Upper lobe of right lung (tissue), 1 donor: Measurements from ENCODE around the gene TCF23. TPM values are rescaled to one million over a fixed set of nuclear protein-coding genes. Genes with fewer than 3 reads are reported as not detected.
A peak's percentile ranks its signal among the peaks of the same experiment; 100 is the strongest.

Source experiments
- ATAC-seq: fragments of 200-7000 bp; cut with Tn5 transposase; one replicate; pipeline ENCODE4 v1.9.1; 2020; ENCODE audit warnings: mild to moderate bottlenecking, moderate library complexity
- DNase-seq: peaks from one replicate; pipeline ENCODE4 v3.0.0-alpha.2; 2020
- H3K27ac ChIP-seq: fragments of 200-600 bp; one replicate; pipeline ENCODE4 v1.8.0; 2022
- H3K27me3 ChIP-seq: fragments of 200-600 bp; one replicate; pipeline ENCODE4 v1.8.0; 2022; ENCODE audit warnings: mild to moderate bottlenecking
- H3K36me3 ChIP-seq: fragments of 200-600 bp; one replicate; pipeline ENCODE4 v1.8.0; 2022
- H3K4me1 ChIP-seq: fragments of 200-600 bp; one replicate; pipeline ENCODE4 v1.8.0; 2022
- H3K4me3 ChIP-seq: fragments of 200-600 bp; one replicate; pipeline ENCODE4 v1.8.0; 2022; ENCODE audit warnings: mild to moderate bottlenecking
- H3K9me3 ChIP-seq: fragments of 200-600 bp; one replicate; pipeline ENCODE4 v1.8.0; 2022
- CTCF ChIP-seq: fragments of 200-600 bp; IDR thresholded peaks from one replicate; pipeline ENCODE4 v1.8.0; 2022; ENCODE audit warnings: antibody characterized with exemption
- intact Hi-C: fragments of 100-400 bp; cut with DNase I; formaldehyde crosslinking; loops from one replicate; pipeline ENCODE4 v1.11.0; 2022
- total RNA-seq: library from RNA; stranded (reverse); fragmentation: NEBNext Ultra II Directional; extraction: Animal tissue kit (Norgen Biotek cat#: 25700); gene quantifications from one replicate; pipeline ENCODE4 v1.2.1, GENCODE V29; 2021
- donor health status: DM: no; HTN: yes; CAD: no; lungs with severe emphysema.

Gene TCF23
- total RNA-seq, 1 donor from 2014 or later = not detected

DNA sequence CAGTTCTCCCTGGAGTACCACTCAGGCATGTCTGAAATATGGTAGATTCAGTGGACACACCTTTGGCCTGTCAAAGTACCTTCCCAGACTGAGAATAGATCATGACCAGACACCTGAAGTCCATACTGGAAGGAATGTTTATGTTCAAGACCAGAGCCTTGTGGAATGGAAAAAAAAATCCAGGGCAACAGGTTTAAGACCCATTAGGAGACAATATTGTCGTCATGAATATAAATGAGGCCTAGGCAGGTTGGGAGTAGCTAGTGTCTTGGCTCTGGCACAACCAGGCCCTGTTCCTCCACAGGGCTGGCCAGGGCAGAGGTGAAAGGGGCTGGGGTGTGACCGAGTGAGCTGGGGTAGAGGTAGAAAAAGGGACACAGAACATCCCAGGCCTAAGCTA is 49.8 kb downstream of the TCF23 start:
- Histone ChIP-seq H3K27me3 (no peaks in the 10 kb centered on the region), H3K9me3 (no peaks in the 10 kb centered on the region), H3K4me3 (no peak overlapping the region), H3K27ac (no peak overlapping the region), H3K36me3 (peaks cover 28% of the 10 kb centered on the region), H3K4me1 (no peaks in the 10 kb centered on the region)
- intact Hi-C loops = no loop called here
- no peak for TF ChIP-seq CTCF
- DNase-seq (no peak), ATAC-seq (no peak)

GRCh38 chr2:27199241-27199640 is 50.4 kb downstream of the TCF23 start:
- H3K4me1 ChIP-seq = no peaks in the 10 kb centered on the region
- intact Hi-C loops = no loop called here
- no peak for DNase-seq
- no peaks in the 10 kb centered on the region for H3K9me3 ChIP-seq
- H3K27me3 ChIP-seq = no peaks in the 10 kb centered on the region
- ATAC-seq = no peak
- H3K27ac ChIP-seq = no peak overlapping the region
- no peak for TF ChIP-seq CTCF
- H3K36me3 ChIP-seq = peaks cover 34% of the 10 kb centered on the region
- H3K4me3 ChIP-seq = no peak overlapping the region

DNA sequence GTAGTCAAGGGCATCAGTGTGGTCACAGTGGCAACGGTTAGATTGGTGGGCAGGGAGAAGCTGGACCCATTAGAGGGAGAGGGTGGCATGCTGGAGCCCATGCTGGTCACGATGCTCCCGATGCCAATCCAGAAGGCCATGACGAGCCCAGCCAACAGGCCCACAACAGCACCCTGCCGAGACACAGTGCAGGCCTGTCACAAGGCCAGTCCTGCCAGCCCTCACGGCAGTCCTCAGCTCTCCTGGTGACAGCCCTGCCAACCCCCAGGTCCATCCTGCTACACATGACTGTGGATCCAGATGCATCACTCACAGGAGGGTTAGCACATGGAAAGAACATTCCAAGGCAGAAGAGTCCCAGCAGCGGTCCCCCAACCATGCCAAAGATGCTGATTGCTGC is 52.9 kb downstream of the TCF23 start:
- intact Hi-C loops = loop anchor here (10.0 kb wide), 1 partner anchor 97 kb away; no protein-coding TSS in a partner anchor
- Histone ChIP-seq H3K27me3 (no peaks in the 10 kb centered on the region), H3K36me3 (peaks cover 57% of the 10 kb centered on the region), H3K9me3 (no peaks in the 10 kb centered on the region), H3K4me1 (no peaks in the 10 kb centered on the region), H3K27ac (no peak overlapping the region), H3K4me3 (no peak overlapping the region)
- ATAC-seq (no peak), DNase-seq (no peak)
- TF ChIP-seq CTCF = no peak

DNA sequence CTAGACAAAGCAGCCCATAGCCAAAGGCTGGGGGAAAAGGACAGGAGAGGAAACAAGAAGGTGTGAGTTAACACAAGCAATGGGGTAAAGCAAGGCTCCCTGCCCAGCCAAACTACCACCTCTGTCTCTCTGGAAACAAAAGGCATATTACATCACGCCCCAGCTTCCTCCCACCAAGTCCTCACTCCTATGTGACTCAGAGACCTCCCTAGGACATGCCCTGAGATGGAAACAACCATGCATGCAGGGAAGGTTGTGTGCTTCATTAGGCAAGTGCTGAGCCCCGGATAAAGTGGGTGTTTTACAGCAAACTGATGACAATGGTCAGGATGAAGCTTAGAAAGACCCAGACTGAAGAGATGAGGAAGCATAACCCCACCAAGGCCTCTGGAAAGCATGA is 54.0 kb downstream of the TCF23 start:
- DNase-seq (no peak), ATAC-seq (peak; percentile 32)
- H3K27ac ChIP-seq = no peak overlapping the region
- intact Hi-C loops = loop anchor here (10.0 kb wide), 1 partner anchor 98 kb away; no protein-coding TSS in a partner anchor
- no peak overlapping the region for H3K4me3 ChIP-seq
- no peaks in the 10 kb centered on the region for H3K9me3 ChIP-seq
- H3K27me3 ChIP-seq = no peaks in the 10 kb centered on the region
- peaks cover 69% of the 10 kb centered on the region for H3K36me3 ChIP-seq
- H3K4me1 ChIP-seq = no peaks in the 10 kb centered on the region
- TF ChIP-seq CTCF = no peak

GRCh38 chr2:27203741-27204140 is 54.9 kb downstream of the TCF23 start:
- no peak for ATAC-seq
- DNase-seq = no peak
- no peaks in the 10 kb centered on the region for H3K27me3 ChIP-seq
- no peak overlapping the region for H3K27ac ChIP-seq
- no peak for TF ChIP-seq CTCF
- peaks cover 77% of the 10 kb centered on the region for H3K36me3 ChIP-seq
- H3K9me3 ChIP-seq = no peaks in the 10 kb centered on the region
- intact Hi-C loops = loop anchor here (10.0 kb wide), 1 partner anchor 99 kb away; no protein-coding TSS in a partner anchor
- H3K4me1 ChIP-seq = no peaks in the 10 kb centered on the region
- H3K4me3 ChIP-seq = no peak overlapping the region

DNA sequence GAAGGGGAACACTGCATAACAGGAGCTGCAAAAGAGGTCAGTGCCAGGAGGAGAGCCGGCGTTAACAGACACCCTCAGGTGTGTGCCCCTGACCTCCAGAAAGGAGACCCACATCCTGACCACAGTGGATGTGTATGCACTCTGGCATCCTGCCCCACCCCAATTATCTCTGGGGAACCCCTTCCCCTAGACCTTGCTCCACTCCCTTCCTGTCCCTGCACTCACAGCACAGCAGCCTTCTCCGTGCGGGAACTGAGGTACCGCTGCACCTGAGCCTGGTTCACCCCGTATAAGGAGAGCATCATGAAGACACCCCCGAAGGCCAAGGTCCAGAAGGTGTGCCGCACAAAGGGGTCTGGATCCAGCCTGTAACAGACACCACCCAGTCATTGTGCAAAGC is 55.8 kb downstream of the TCF23 start:
- Histone ChIP-seq H3K27me3 (no peaks in the 10 kb centered on the region), H3K4me3 (no peak overlapping the region), H3K36me3 (peaks cover 77% of the 10 kb centered on the region), H3K4me1 (no peaks in the 10 kb centered on the region), H3K27ac (no peak overlapping the region), H3K9me3 (no peaks in the 10 kb centered on the region)
- no peak for TF ChIP-seq CTCF
- DNase-seq (no peak), ATAC-seq (no peak)
- intact Hi-C loops = loop anchor here (10.0 kb wide), 1 partner anchor 100 kb away; no protein-coding TSS in a partner anchor
